ENCODE measurements around the gene C1orf159. TPM values are rescaled to one million over a fixed set of nuclear protein-coding genes. Genes with fewer than 3 reads are reported as not detected.

C1orf159 gene
- total RNA-seq, 4 donors from 2014 or later: 2.8 to 6.4 (median 5.3) TPM

DNA sequence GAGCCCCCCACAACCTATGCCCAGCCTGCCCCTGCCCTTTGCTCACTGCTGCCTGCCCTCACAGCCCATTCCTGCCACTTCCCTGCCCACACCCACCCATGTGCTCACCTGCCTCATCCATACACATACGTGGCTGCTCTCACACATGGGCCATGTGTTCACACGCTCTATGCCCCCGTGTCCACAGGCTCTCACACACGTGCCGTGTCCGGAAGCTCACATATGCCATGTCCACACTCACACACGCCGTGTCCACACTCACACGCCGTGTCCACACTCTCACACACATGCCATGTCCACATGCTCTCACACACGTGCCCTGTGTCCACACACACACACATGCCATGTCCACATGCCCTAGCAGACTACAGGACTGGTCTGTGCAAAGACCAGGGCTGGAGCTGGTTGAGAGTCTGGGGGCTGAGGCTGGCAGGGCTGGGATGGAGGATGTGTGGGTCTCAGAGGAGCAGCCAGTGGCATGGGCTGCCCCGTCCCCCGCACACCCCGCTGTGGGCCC lies 41.2 kb downstream of the C1orf159 start:
- Histone ChIP-seq H3K9me3 (no peaks in the 10 kb centered on the region), H3K4me3 (no peak overlapping the region), H3K27ac (no peak overlapping the region), H3K4me1 (peaks cover 0 to 4% of the 10 kb centered on the region in 2 donors), H3K36me3 (no peaks in the 10 kb centered on the region), H3K27me3 (peaks cover 37 to 49% (median 44%) of the 10 kb centered on the region in 3 donors)
- DNase-seq: no peak
- in situ Hi-C loops (cut with MboI; ENCODE audit: low sequenced_read_pairs in 4 of 4): no loop called here
- intact Hi-C loops (cut with DNase I; ENCODE audit: low total_unique reads): no loop called here
- ATAC-seq: no peak
- TF ChIP-seq, protein P1, sequence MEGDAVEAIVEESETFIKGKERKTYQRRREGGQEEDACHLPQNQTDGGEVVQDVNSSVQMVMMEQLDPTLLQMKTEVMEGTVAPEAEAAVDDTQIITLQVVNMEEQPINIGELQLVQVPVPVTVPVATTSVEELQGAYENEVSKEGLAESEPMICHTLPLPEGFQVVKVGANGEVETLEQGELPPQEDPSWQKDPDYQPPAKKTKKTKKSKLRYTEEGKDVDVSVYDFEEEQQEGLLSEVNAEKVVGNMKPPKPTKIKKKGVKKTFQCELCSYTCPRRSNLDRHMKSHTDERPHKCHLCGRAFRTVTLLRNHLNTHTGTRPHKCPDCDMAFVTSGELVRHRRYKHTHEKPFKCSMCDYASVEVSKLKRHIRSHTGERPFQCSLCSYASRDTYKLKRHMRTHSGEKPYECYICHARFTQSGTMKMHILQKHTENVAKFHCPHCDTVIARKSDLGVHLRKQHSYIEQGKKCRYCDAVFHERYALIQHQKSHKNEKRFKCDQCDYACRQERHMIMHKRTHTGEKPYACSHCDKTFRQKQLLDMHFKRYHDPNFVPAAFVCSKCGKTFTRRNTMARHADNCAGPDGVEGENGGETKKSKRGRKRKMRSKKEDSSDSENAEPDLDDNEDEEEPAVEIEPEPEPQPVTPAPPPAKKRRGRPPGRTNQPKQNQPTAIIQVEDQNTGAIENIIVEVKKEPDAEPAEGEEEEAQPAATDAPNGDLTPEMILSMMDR (IDR thresholded peaks at IDR 0.05 in 4 of 5, conservative IDR thresholded peaks at IDR 0.05 in 1 of 5): no peak
- TF ChIP-seq POLR2A (IDR thresholded peaks at IDR 0.05): no peak

- Histone ChIP-seq H3K9me3 (no peaks in the 10 kb centered on the region), H3K36me3 (no peaks in the 10 kb centered on the region), H3K27ac (no peak within 1 kb of the TSS), H3K27me3 (peaks cover 44 to 53% (median 48%) of the 10 kb centered on the region in 3 donors), H3K4me3 (no peak within 1 kb of the TSS), H3K4me1 (peaks cover 0 to 2% of the 10 kb centered on the region in 2 donors)
- ATAC-seq (no peak), DNase-seq (no peak)
- in situ Hi-C loops (cut with MboI; ENCODE audit: low sequenced_read_pairs in 4 of 4): no loop called here
- intact Hi-C loops (cut with DNase I; ENCODE audit: low total_unique reads): no loop called here
- TF ChIP-seq, protein P1 (IDR thresholded peaks at IDR 0.05 in 4 of 5, conservative IDR thresholded peaks at IDR 0.05 in 1 of 5): no peak
- TF ChIP-seq POLR2A (IDR thresholded peaks at IDR 0.05): no peak
Observed at GRCh38 chr1:1073743-1074587, 41.9 kb downstream of the C1orf159 start, which contains the start of gene RNF223. Gene RNF223, minus strand, starts transcription at chr1:1074306. Its CDS starts 1,740 bp downstream, at chr1:1072566.

- TF ChIP-seq, protein P1 (IDR thresholded peaks at IDR 0.05 in 4 of 5, conservative IDR thresholded peaks at IDR 0.05 in 1 of 5): no peak
- TF ChIP-seq POLR2A (IDR thresholded peaks at IDR 0.05): no peak
- ATAC-seq: no peak
- Histone ChIP-seq H3K4me1 (peaks cover 0 to 3% of the 10 kb centered on the region in 2 donors), H3K36me3 (no peaks in the 10 kb centered on the region), H3K27me3 (peaks cover 52 to 62% (median 53%) of the 10 kb centered on the region in 3 donors), H3K9me3 (no peaks in the 10 kb centered on the region), H3K27ac (no peak overlapping the region), H3K4me3 (no peak overlapping the region)
- DNase-seq: no peak
- intact Hi-C loops (cut with DNase I; ENCODE audit: low total_unique reads) (no loop called here), in situ Hi-C loops (cut with MboI; ENCODE audit: low sequenced_read_pairs in 4 of 4) (no loop called here)
Observed at GRCh38 chr1:1072849-1073742, 42.8 kb downstream of the C1orf159 start.

DNA sequence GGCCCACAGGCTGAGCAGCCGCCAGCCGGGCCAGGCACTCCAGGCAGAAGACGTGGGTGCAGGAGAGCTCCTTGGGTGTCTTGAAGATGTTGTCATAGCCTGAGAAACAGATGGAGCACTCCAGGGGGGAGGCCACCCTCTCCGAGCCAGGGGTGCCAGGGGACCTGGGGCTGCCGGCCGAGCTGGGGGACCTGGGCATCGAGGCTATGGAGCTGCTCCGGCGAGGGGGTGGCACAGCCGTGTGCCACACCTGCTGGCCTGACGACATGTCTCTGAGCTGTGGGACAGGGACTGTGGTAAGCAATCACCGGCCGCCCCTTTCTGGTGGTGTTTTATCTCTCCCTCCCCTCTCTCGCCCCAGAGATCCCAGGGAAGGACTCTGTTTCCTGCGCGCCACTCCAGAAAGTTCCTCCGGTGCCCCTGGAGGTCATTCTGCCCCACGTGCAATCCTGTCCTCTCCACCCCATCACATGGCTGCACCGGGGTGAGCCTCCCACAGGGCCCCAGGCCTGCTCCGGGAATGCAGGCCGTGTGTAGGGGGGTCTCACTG lies 43.5 kb downstream of the C1orf159 start:
- Histone ChIP-seq H3K4me3 (no peak overlapping the region), H3K4me1 (peaks cover 0 to 3% of the 10 kb centered on the region in 2 donors), H3K27ac (no peak overlapping the region), H3K27me3 (peaks cover 59 to 69% (median 60%) of the 10 kb centered on the region in 3 donors), H3K36me3 (no peaks in the 10 kb centered on the region), H3K9me3 (no peaks in the 10 kb centered on the region)
- ATAC-seq (no peak), DNase-seq (no peak)
- intact Hi-C loops (cut with DNase I; ENCODE audit: low total_unique reads): no loop called here
- in situ Hi-C loops (cut with MboI; ENCODE audit: low sequenced_read_pairs in 4 of 4): no loop called here
- TF ChIP-seq, protein P1 (IDR thresholded peaks at IDR 0.05 in 4 of 5, conservative IDR thresholded peaks at IDR 0.05 in 1 of 5): no peak
- TF ChIP-seq POLR2A (IDR thresholded peaks at IDR 0.05): no peak

Data from gastrocnemius medialis (tissue), 4 donors.